HCT116 (cell line): ENCODE results near the gene NPIPB2. TPM values are rescaled to one million over a fixed set of nuclear protein-coding genes. Genes with fewer than 3 reads are reported as not detected.

Experiments used
- ATAC-seq: fragments of 200-7000 bp; cut with Tn5 transposase; 2 replicates; pipeline ENCODE4 v1.9.1; 2020; ENCODE audit warnings: mild to moderate bottlenecking, moderate library complexity
- BruUV-seq: library from RNA; stranded (reverse); fragments of 400-500 nt; replicated peaks from 2 replicates; lab custom pipeline; 2021; lab: Mats Ljungman, UMichigan
- CTCF ChIA-PET: fragments of 300-600 bp; sonication (Branson Sonifier 250); formaldehyde crosslinking; loops from one replicate; lab custom pipeline; 2021; ENCODE audit warnings: antibody characterized with exemption; lab: Charles Lee
- POLR2A ChIA-PET: fragments of 300-600, 350-600 bp; sonication (Branson Sonifier 250); formaldehyde crosslinking; loops from one replicate; lab custom pipeline; 2021; ENCODE audit warnings: antibody characterized with exemption; lab: Charles Lee
- RAD21 ChIA-PET, 2 experiments: fragments of 300-600 bp; sonication (Branson Sonifier 250); formaldehyde crosslinking; loops; one replicate each; lab custom pipeline; 2023; ENCODE audit warnings: low total read pairs in 2 of 2; ENCODE audit not compliant: uncharacterized antibody in 2 of 2, unreplicated experiment in 2 of 2, low non-redundant PET in 1 of 2; lab: Charles Lee
- DNase-seq: peaks from one replicate; pipeline ENCODE4 v3.0.0-alpha.2; 2010; ENCODE audit warnings: low read depth, low spot score
- H2AFZ ChIP-seq: fragments of 200-600 bp; shearing (Covaris generic), sonication (generic); 2 replicates; pipeline ENCODE4 v1.6.1; 2017; ENCODE audit warnings: low read depth, mixed run types, mixed read lengths, antibody characterized with exemption, low read length; ENCODE audit not compliant: poor library complexity, severe bottlenecking
- H3K27ac ChIP-seq: 2 replicates; pipeline ENCODE4 v1.5.1; 2012; ENCODE audit warnings: low read depth, low read length
- H3K27me3 ChIP-seq: fragments of 200-600 bp; sonication (generic); 2 replicates; pipeline ENCODE4 v1.6.1; 2016; ENCODE audit warnings: mixed run types, low read length, mixed read lengths; ENCODE audit not compliant: insufficient read depth
- H3K36me3 ChIP-seq, 2 experiments: fragments of 200-500 bp in 1 of 2; fragments of 200-600 bp in 1 of 2; sonication (Bioruptor generic) in 1 of 2; sonication (generic) in 1 of 2; 2 replicates each; pipeline versions ENCODE4 v1.5.1 to v1.6.1; 2014 to 2016; ENCODE audit warnings: low read length in 2 of 2, inconsistent platforms in 1 of 2, mixed read lengths in 1 of 2, mixed run types in 1 of 2; ENCODE audit not compliant: insufficient read depth in 2 of 2, control insufficient read depth in 1 of 2
- H3K4me1 ChIP-seq, 2 experiments: fragments of 200-600 bp in 1 of 2; sonication (generic) in 1 of 2; 2 replicates each; pipeline versions ENCODE4 v1.5.1 to v1.6.1; 2012 to 2017; ENCODE audit warnings: low read length in 2 of 2, inconsistent platforms in 1 of 2, mild to moderate bottlenecking in 1 of 2, mixed read lengths in 1 of 2, mixed run types in 1 of 2, moderate library complexity in 1 of 2; ENCODE audit not compliant: insufficient read depth in 2 of 2, control insufficient read depth in 1 of 2
- H3K4me2 ChIP-seq: fragments of 200-600 bp; sonication (generic); 2 replicates; pipeline ENCODE4 v1.6.1; 2017; ENCODE audit warnings: mixed run types, low read length, mixed read lengths
- H3K4me3 ChIP-seq, 2 experiments: fragments of 200-600 bp in 1 of 2; sonication (generic) in 1 of 2; replicated peaks in 1 of 2; 2 replicates each; pipeline ENCODE4 v1.5.1; 2011 to 2016; ENCODE audit warnings: low read length in 2 of 2, control low read depth in 1 of 2, low read depth in 1 of 2, mild to moderate bottlenecking in 1 of 2, mixed read lengths in 1 of 2, mixed run types in 1 of 2
- H3K79me2 ChIP-seq: fragments of 200-600 bp; sonication (generic); 2 replicates; pipeline ENCODE4 v1.6.1; 2017; ENCODE audit warnings: mild to moderate bottlenecking, mixed run types, low read length, moderate library complexity, mixed read lengths; ENCODE audit not compliant: insufficient read depth
- H3K9ac ChIP-seq: fragments of 200-600 bp; sonication (generic); 2 replicates; pipeline ENCODE4 v1.6.1; 2016; ENCODE audit warnings: low read length, mixed read lengths
- H3K9me2 ChIP-seq: fragments of 200-600 bp; sonication (generic), shearing (Covaris generic); 2 replicates; pipeline ENCODE4 v1.6.1; 2017; ENCODE audit warnings: mixed run types, mild to moderate bottlenecking, moderate library complexity; ENCODE audit not compliant: insufficient read depth
- H3K9me3 ChIP-seq, 2 experiments: fragments of 200-500 bp in 1 of 2; fragments of 200-600 bp in 1 of 2; sonication (Bioruptor generic) in 1 of 2; sonication (generic) in 1 of 2; 2 replicates each; pipeline ENCODE4 v1.6.1; 2014 to 2017; ENCODE audit warnings: low read length in 2 of 2, mixed read lengths in 2 of 2, inconsistent platforms in 1 of 2, low read depth in 1 of 2, mild to moderate bottlenecking in 1 of 2, mixed run types in 1 of 2, moderate library complexity in 1 of 2; ENCODE audit not compliant: control insufficient read depth in 1 of 2, insufficient read depth in 1 of 2
- H4K20me1 ChIP-seq: fragments of 200-600 bp; sonication (generic), shearing (Covaris generic); 2 replicates; pipeline ENCODE4 v1.6.1; 2017; ENCODE audit warnings: mixed run types, mild to moderate bottlenecking, moderate library complexity; ENCODE audit not compliant: insufficient read depth
- CBX3 ChIP-seq: IDR thresholded peaks from 2 replicates; pipeline ENCODE4 v1.6.1; 2012; ENCODE audit warnings: low read depth
- CEBPB ChIP-seq: IDR thresholded peaks from 2 replicates; pipeline ENCODE4 v1.6.1; 2012; ENCODE audit warnings: low read depth
- CTCF ChIP-seq, 3 experiments: fragments of 200-600 bp in 1 of 3; sonication (generic) in 1 of 3; IDR thresholded peaks in 2 of 3; conservative IDR thresholded peaks in 1 of 3; 2 replicates each; pipeline ENCODE4 v1.5.1; 2012 to 2017; ENCODE audit warnings: low read depth in 2 of 3, low read length in 2 of 3, antibody characterized with exemption in 1 of 3, borderline replicate concordance in 1 of 3, control low read depth in 1 of 3, mild to moderate bottlenecking in 1 of 3, mixed read lengths in 1 of 3, mixed run types in 1 of 3, moderate library complexity in 1 of 3; ENCODE audit not compliant: insufficient read depth in 1 of 3
- EGR1 ChIP-seq: IDR thresholded peaks from 2 replicates; pipeline ENCODE4 v1.6.1; 2012; ENCODE audit warnings: low read depth
- FOSL1 ChIP-seq: IDR thresholded peaks from 2 replicates; pipeline ENCODE4 v1.6.1; 2012; ENCODE audit warnings: low read depth
- REST ChIP-seq: IDR thresholded peaks from 2 replicates; pipeline ENCODE4 v1.6.1; 2012; ENCODE audit warnings: low read depth
- SIN3A ChIP-seq: IDR thresholded peaks from 2 replicates; pipeline ENCODE4 v1.6.1; 2012; ENCODE audit warnings: low read depth
- YY1 ChIP-seq: IDR thresholded peaks from 2 replicates; pipeline ENCODE4 v1.6.1; 2011; ENCODE audit warnings: low read length, low read depth, moderate library complexity, mild to moderate bottlenecking; ENCODE audit not compliant: insufficient replicate concordance; ENCODE audit errors: extremely low read depth
- ZFX ChIP-seq: fragments of 450-650 bp; IDR thresholded peaks from 2 replicates; pipeline ENCODE4 v1.6.1; 2017
- intact Hi-C: fragments of 100-400 bp; cut with micrococcal nuclease; formaldehyde crosslinking; loops from 2 replicates; pipeline ENCODE4 v1.10.0; 2022
- total RNA-seq: library from RNA; stranded (reverse); gene quantifications from one replicate; pipeline ENCODE4 v1.2.1, GENCODE V29; 2021; ENCODE audit not compliant: unreplicated experiment

NPIPB2 gene
- total RNA-seq, 1 experiment from 2014 or later: 10.7 TPM

- Histone ChIP-seq H3K9me2 (no peaks in the 10 kb centered on the region), H3K4me1 (no peaks in the 10 kb centered on the region), H3K4me3 (no peak overlapping the region), H2AFZ (no peak overlapping the region), H3K36me3 (peaks cover 57 to 65% of the 10 kb centered on the region in 2 experiments), H4K20me1 (peaks cover 14% of the 10 kb centered on the region; the same call in 1 of the 2 replicates), H3K9me3 (no peaks in the 10 kb centered on the region), H3K27ac (no peak overlapping the region), H3K79me2 (peaks cover 57% of the 10 kb centered on the region), H3K9ac (no peak overlapping the region), H3K4me2 (no peak overlapping the region), H3K27me3 (no peaks in the 10 kb centered on the region)
- ChIA-PET CTCF (no interaction called here), RAD21 (no interaction called here), POLR2A (no interaction called here)
- no peak for TF ChIP-seq REST
- no peak for TF ChIP-seq CEBPB
- TF ChIP-seq FOSL1: no peak
- no peak for TF ChIP-seq EGR1
- no peak for TF ChIP-seq YY1
- no peak for TF ChIP-seq CBX3
- TF ChIP-seq ZFX: no peak
- TF ChIP-seq SIN3A: no peak
- no peak for TF ChIP-seq CTCF (IDR thresholded peaks at IDR 0.05 in 2 of 3, conservative IDR thresholded peaks at IDR 0.05 in 1 of 3; ENCODE audit: borderline replicate concordance in 1 of 3, insufficient read depth in 1 of 3, low read depth in 2 of 3, low read length in 2 of 3)
- no TSS peak for BruUV-seq
- intact Hi-C loops: no loop called here
- ATAC-seq (no peak), DNase-seq (no peak)
Observed at GRCh38 chr16:11884035-11884434, 57.8 kb downstream of the NPIPB2 start.
